Measurements from ENCODE around the gene ARL10. TPM values are rescaled to one million over a fixed set of nuclear protein-coding genes. Genes with fewer than 3 reads are reported as not detected.
A peak's percentile ranks its signal among the peaks of the same experiment; 100 is the strongest.

ARL10 gene
- total RNA-seq, 4 donors from 2014 or later = 0.53 to 6.2 (median 2.5) TPM

DNA sequence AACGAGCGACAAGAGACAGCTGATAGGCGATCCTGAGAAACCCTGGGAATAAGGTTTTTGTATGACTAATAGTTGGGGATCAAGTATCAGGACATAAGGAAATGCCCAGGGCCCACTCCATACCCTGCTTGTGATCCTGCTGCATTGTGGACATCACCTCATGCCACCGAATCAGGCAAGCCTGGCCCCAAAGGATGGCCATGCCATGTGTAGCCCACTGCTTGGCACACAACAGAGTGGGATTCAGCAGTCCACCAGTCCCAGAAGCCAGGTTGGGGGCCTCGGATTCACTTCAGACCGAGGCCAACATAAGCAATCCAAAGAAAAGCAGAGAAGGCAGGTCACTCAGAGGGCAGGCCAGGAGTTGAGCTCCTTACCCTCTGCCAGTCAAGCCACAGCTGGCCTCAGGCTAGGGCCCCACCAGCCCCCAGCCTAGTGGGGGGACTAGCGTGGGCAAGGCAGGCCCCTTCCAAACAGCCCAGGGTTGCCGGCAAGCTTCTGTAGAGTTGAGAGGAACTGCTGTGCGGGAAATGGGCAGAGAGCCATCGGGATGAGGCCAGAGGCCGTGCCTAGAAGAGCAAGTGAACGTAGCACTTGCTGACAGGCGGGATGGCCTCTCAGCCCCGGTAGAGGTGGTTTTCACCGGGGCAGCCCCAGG is 18.1 kb downstream of the ARL10 start:
- TF ChIP-seq POLR2A (IDR thresholded peaks at IDR 0.05) = no peak
- TF ChIP-seq, protein P1, sequence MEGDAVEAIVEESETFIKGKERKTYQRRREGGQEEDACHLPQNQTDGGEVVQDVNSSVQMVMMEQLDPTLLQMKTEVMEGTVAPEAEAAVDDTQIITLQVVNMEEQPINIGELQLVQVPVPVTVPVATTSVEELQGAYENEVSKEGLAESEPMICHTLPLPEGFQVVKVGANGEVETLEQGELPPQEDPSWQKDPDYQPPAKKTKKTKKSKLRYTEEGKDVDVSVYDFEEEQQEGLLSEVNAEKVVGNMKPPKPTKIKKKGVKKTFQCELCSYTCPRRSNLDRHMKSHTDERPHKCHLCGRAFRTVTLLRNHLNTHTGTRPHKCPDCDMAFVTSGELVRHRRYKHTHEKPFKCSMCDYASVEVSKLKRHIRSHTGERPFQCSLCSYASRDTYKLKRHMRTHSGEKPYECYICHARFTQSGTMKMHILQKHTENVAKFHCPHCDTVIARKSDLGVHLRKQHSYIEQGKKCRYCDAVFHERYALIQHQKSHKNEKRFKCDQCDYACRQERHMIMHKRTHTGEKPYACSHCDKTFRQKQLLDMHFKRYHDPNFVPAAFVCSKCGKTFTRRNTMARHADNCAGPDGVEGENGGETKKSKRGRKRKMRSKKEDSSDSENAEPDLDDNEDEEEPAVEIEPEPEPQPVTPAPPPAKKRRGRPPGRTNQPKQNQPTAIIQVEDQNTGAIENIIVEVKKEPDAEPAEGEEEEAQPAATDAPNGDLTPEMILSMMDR (IDR thresholded peaks at IDR 0.05) = no peak
- H3K27ac ChIP-seq = no peak overlapping the region
- H3K4me3 ChIP-seq = no peak overlapping the region
- H3K4me1 ChIP-seq = peaks cover 0 to 16% (median 4%) of the 10 kb centered on the region in 4 donors
- no peaks in the 10 kb centered on the region for H3K27me3 ChIP-seq
- DNase-seq = peak in 1 of 3 donors; percentile 18
- peaks cover 0 to 45% (median 0%) of the 10 kb centered on the region in 3 donors for H3K36me3 ChIP-seq
- no peaks in the 10 kb centered on the region for H3K9me3 ChIP-seq

DNA sequence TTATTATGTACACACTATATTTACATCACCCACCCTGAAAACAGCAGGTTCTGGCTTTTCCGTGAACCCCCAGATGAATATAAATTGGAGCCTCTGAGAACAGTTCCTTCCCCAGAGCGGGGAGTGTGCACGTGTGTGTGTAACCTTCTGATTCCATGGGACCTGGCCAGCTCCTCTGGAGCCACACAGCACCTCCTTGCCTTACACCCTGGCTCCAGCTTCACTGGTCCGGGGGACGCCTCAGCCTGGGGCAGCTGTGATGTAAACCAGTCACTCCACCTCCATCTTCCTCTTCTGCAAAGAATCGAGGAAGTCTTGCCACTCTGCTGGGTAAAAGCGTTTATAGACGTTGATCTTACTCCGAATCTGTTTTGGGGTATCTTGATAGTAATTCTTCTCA is 18.7 kb downstream of the ARL10 start:
- peak in 1 of 3 donors; percentile 16 for DNase-seq
- Histone ChIP-seq H3K27me3 (no peaks in the 10 kb centered on the region), H3K36me3 (peaks cover 0 to 45% (median 0%) of the 10 kb centered on the region in 3 donors), H3K27ac (no peak overlapping the region), H3K4me3 (no peak overlapping the region), H3K9me3 (no peaks in the 10 kb centered on the region), H3K4me1 (peaks cover 0 to 16% (median 4%) of the 10 kb centered on the region in 4 donors)
- TF ChIP-seq, protein P1 (IDR thresholded peaks at IDR 0.05) = no peak
- TF ChIP-seq POLR2A (IDR thresholded peaks at IDR 0.05) = no peak

DNA sequence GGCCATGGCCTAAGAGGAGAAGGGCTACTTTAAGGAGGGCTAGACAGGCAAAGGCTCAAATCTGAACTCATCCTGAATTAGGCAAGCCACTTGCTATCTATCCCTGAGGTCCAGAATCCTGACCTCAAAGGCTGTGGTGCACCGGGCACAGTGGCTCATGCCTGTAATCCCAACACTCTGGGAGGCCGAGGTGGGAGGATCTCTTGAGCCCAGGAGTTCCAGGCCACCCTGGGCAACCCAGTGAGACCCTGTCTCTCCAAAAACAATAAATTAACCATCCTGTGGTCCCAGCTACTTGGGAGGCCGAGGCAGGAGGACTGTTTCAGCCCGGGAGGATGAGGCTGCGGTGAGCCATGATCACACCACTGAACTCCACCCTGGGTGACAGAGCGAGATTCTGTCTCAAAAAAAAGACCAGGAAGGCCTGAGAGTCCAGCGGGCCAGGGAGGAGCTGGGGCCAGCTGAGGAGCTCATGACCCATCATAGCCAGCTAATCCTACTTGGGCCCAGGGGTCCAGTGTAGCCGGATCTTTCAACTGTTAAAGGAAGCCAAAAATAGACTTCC is 19.2 kb downstream of the ARL10 start:
- H3K27me3 ChIP-seq = no peaks in the 10 kb centered on the region
- peak in 1 of 3 donors; percentile 19 for DNase-seq
- H3K36me3 ChIP-seq = peaks cover 0 to 45% (median 0%) of the 10 kb centered on the region in 3 donors
- peaks cover 0 to 16% (median 5%) of the 10 kb centered on the region in 4 donors for H3K4me1 ChIP-seq
- no peak overlapping the region for H3K27ac ChIP-seq
- TF ChIP-seq, protein P1 (IDR thresholded peaks at IDR 0.05) = no peak
- no peak for TF ChIP-seq POLR2A (IDR thresholded peaks at IDR 0.05)
- no peak overlapping the region for H3K4me3 ChIP-seq
- no peaks in the 10 kb centered on the region for H3K9me3 ChIP-seq

DNA sequence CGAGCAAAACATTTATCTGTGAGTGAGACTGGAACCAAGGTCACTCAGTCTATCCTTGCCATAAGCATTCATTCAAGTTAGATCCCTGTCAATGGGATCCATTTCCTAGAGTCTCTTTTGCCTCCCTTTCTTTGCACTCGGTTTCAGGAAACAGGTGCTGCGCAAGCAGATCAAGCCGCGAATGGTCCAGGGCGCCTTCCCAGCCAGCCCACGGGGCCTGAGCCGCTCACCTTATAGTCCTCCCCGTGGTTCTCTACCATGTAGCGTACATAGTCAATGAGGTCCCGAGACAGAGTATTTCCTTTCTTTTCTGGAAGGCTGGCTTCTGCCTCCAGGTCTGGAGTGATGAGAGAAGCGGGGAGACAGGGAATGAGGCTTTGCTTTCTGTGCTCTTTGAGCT is 19.7 kb downstream of the ARL10 start:
- peak in 1 of 3 donors; percentile 19 for DNase-seq
- H3K27ac ChIP-seq = no peak overlapping the region
- H3K9me3 ChIP-seq = no peaks in the 10 kb centered on the region
- H3K27me3 ChIP-seq = no peaks in the 10 kb centered on the region
- no peak overlapping the region for H3K4me3 ChIP-seq
- TF ChIP-seq POLR2A (IDR thresholded peaks at IDR 0.05) = no peak
- TF ChIP-seq, protein P1 (IDR thresholded peaks at IDR 0.05) = no peak
- H3K4me1 ChIP-seq = peaks cover 0 to 21% (median 7%) of the 10 kb centered on the region in 4 donors
- peaks cover 0 to 45% (median 0%) of the 10 kb centered on the region in 3 donors for H3K36me3 ChIP-seq

DNA sequence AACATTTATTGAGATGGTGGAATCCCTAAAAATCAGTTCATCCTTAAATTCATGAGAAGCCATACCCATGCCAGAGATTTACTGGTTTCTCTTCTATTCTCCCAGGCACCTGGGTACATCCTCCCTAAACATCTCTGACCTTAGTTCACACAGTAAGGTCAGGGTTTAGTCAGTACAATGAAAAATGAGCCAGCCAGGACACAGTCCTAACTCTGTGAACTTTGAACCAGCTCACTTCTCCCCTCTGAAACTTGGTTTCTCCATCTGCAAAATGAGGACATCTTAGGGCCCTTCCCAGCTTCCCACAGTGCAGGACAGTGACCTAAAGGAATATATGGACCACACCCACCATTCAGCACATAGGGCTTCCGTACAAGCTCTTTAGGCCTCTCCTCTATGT is 21.2 kb downstream of the ARL10 start:
- no peak for TF ChIP-seq POLR2A (IDR thresholded peaks at IDR 0.05)
- TF ChIP-seq, protein P1 (IDR thresholded peaks at IDR 0.05) = no peak
- no peak overlapping the region for H3K27ac ChIP-seq
- peaks cover 0 to 21% (median 7%) of the 10 kb centered on the region in 4 donors for H3K4me1 ChIP-seq
- no peaks in the 10 kb centered on the region for H3K9me3 ChIP-seq
- H3K36me3 ChIP-seq = peaks cover 0 to 53% (median 0%) of the 10 kb centered on the region in 3 donors
- H3K27me3 ChIP-seq = no peaks in the 10 kb centered on the region
- H3K4me3 ChIP-seq = no peak overlapping the region
- no peak for DNase-seq
